Renal pelvis (tissue), 4 donors: Measurements from ENCODE around the gene SPRTN. TPM values are rescaled to one million over a fixed set of nuclear protein-coding genes. Genes with fewer than 3 reads are reported as not detected.
A peak's percentile ranks its signal among the peaks of the same experiment; 100 is the strongest.

ENCODE experiments used
- DNase-seq: peaks from one replicate; pipeline ENCODE4 v3.0.0-alpha.2; 2013
- polyA plus RNA-seq, 3 donors: library from polyadenylated mRNA; unstranded; fragments of 120-200 nt; gene quantifications; one replicate each; pipeline ENCODE4 v1.2.1, GENCODE V29; 2013; ENCODE audit not compliant: insufficient read length in 3 of 3

SPRTN gene
- polyA plus RNA-seq, 3 donors = 12.1 to 13.8 (median 13.1) TPM

DNA sequence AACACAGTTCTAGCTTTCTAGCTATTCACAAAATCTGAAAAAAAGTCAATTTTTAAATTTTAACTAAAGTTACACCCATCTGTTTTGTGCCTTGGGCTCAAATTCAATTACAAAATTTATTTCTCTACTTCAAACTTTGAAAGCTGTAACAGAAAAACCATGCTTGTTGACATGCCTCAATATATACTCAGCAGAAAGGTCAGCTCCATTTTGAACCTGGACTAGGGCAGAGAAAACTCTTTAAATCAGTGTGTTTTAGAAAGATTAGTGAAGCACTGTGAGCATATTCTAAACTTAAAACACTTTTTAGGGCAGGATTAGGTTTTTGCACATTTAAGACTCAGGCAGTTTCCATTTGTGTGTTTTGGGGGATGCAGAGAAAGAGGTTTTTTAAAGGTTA lies 34.4 kb downstream of the SPRTN start:
- DNase-seq = no peak

DNA sequence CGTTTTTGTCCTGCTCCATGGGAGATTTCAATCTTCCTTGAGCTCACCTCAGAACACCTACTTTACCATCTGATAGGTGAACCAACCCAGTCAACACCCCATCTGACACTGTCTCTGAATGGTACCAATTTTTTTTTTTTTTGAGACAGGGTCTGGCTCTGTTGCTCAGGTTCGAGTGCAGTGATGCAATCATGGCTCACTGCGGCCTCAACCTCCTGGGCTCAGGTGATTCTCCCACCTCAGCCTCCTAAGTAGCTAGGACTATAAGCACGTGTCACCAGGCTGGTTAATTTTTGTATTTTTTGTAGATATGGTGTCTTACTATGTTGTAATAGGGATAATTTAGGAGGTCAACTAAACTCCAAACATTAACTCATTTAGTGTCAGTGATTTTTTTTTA lies 36.3 kb downstream of the SPRTN start:
- no peak for DNase-seq

DNA sequence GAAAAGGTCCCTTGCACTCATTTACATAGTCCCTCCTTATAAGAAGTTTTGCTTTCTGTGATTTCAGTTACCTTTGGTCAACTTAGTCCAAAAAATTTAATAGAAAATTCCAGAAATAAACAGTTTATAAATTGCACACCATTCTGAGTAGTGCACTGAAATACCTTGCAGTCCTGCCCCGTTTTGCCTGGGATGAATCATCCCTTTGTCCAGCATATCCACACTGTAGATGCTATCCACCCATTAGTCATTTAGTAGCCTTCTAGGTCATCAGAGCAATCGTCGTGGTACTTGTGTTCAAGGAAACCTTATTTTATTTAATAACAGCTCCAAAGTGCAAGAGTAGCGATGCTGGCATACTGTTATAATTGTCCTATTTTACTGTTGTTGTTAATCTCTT lies 38.0 kb downstream of the SPRTN start:
- DNase-seq = no peak

DNA sequence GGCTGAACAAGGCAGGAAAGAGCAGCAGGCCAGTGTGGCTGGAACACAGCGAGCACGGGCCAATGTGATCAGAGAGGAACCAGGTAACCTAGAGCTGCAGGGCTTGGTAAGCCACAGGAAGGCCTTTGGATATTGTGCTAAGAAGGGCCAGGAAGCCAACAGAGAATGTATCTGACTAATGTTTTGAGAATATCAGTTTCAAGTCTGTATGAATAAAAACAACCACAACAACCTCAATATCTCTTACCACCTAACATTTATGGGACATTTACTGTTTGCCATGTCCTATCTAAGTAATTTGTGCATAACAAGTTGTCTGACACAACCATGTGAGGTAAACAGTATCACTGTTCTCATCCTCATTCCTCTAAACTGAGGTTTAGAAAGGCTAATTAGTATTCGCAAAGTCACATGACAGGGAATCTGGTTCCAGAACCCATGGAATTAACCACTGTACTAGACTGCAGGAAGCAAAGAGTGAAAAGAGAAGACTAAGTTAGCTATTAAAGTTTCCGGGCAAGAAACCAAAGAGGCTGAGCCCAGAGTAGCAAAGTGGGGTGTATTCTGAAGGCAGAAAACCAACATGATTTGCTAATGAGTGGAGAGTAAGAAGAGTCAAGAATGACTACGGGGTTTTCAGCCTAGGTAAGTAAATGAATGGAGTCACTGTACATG lies 38.9 kb downstream of the SPRTN start:
- no peak for DNase-seq

DNA sequence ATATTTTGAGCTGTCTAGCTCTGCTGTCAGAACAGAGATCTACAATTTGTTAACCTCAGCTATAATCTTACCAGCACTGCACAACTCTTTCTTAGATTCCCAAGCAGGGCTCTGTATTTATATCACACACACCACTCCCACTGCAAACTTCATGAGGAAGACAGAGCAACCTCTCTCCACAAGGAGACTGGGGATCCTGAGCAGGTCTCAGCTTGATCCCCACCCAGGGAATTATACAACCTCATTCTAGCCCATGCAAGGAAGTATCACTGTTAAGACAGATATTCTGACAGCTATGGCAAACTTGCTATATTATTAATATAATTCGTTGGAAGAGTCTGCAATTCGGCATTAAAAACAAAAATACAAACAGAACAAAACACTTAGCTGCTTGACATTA lies 43.6 kb downstream of the SPRTN start:
- no peak for DNase-seq

DNA sequence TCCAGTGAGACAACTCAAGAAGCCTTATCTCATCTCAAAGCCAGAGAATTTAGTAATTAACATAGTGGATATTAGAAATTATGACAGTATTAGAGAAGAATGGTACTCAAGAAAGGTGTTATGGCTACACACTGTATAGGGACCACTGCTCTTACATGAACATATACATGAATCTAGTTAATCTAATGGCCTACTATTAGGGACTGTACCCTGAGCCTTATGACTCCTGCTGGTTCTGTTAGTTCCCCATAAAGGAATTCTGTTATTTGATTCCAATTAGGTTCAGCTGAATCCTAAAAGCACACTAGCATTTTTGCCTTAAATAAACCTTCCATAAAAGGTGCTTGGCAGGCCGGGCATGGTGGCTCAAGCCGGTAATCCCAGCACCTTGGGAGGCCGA lies 44.3 kb downstream of the SPRTN start:
- DNase-seq = no peak

DNA sequence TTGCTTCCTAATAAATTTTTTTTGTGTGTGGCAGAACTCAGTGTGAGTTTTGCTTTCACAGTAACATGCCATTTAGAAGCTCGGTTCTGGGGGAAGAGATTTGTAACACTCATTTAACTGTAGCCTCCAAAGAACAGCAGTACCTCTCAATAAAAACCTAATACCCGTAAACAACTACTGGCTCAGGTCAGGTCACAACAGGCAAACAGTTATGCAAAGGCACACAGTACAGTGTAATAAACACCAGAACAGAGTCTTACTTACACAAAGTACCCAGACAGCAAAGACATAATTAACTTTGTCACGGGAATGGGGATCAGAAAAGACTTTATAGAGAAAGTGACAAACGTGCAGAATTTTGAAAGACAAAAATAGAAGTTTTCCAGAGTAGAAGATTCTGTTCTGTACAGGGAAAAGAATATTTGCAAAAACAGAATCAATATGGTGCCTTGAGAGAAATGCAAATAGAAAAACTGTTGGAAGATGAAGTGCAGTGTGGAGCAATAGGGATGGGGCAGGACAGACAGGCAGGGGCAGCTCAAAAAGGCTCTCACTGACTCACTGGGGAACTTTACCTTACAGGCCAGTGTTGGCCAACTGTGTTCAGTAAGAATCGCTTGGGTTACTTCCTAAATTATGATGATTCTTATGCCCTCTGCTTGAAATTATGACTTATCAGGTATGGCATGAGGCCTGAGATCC lies 45.2 kb downstream of the SPRTN start:
- no peak for DNase-seq

DNA sequence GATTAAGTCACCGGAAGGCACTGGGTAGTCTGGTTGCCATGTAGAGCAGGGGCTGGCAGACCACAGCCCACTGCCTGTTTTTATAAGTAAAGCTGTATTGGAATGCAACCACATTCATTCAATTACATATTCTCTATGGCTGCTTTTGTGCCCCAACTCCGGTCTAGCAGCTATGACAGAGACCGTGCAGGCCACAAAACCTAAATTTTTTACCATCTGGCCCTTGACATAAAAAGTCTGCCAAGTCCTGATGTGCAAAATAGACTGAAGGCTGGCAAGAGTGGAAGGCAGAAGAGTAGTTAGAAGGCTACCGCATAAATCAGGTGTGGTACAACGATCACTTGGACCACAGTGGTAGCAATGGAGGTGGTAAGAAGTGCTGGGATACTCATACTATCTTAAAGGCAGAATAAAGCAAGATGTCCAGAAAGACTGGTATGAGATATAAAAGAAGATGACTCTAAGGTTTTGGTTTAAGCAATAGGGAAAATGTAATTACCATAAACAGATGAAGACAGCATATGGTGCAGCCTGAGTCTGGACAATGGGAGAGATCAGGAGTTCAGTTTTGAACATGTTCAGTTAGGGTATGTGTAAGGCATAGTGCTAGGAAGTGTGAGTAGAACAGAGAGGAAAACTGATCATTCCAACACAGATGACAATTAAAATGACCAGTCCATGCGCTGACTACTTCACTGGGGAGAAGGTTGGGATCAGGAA lies 46.8 kb downstream of the SPRTN start:
- no peak for DNase-seq

DNA sequence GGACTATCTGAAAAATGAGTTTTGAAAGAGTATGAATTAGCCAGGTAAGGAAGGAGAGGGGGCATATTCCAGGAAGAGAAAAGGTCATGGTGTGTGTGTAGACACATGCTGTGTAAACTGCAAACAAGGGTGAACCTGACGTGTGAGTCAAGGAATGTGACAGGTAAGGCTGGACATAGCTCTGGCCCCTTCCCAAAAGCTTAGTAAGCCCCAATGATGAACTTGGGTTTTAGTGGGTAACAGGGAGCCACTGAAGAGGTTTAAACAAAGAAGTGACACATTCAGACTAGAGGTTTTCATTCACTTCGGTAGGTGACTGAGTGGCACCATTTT lies 47.3 kb downstream of the SPRTN start:
- no peak for DNase-seq

DNA sequence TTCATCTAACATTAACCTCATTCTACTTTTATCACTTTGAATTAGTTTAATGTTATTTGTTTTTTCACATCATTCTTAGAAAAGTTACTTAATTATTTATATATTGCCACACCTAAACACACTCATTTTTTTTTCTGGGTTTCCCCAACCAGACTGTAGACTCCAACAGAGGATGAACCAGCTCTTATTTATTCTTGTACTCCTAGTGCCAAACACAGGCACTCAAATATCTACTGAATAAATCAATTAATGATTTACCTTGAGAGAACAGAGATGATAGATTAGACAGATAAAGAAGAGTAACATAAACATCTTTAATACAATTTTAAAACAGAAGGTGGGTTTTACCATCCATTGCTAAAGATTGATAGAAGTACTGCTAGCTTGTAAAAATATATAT lies 48.4 kb downstream of the SPRTN start:
- no peak for DNase-seq

DNA sequence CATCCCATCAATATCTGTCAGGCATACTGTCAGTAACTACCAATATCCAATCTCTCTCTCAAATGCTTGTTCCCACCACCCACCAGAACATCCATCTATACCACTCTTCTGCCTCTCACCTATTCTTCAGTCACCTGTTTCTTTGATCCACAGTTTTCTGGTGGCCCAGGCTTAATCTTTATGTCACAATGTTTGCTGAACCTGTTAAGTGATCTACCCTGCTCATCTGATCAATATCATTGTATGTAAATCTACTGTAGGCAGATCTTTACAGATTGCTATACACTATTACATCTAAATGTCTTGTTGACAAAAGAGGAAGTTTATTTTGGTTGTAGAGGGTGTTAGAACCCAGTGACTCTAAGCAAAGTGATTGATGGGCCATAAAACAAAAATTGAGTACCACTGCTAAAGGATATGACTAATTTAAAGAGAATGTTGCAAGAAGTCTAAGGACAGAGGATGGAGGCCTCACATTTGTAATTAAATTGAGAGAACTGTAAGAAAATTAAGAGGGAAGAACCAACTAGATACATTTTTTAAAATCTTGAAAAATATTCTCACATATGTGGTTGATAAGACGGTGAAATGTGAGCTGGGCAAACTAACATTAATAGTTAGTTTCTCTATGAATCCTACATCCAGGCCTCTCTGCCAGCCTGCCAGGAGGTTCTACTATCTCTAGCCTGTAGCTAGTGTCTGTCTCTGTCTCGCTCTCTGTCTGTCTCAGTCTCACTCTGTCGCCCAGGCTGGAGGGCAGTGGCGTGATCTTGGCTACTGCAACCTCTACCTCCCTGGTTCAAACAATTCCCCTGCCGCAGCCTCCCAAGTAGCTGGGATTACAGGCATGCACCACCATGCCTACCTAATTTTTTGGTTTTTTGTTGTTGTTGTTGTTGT lies 49.9 kb downstream of the SPRTN start:
- DNase-seq = no peak

DNA sequence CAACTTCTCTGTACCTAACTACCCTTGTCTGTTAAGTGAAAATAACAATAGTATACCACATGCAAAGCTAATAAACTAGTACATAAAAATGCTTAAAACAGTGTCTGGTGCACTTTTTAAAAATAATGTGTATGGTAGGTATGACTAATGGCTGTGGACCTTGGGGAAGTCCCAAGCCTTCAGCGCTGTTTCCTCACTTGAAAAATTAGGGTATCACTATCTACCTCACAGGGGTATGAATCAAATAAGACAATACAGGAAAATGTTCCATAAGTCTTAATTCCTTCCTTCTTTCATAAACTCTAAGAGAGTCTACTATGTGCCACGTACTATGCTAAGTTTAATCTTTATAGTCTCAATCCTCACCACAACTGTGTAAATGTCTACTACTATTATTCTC lies 52.0 kb downstream of the SPRTN start:
- no peak for DNase-seq

DNA sequence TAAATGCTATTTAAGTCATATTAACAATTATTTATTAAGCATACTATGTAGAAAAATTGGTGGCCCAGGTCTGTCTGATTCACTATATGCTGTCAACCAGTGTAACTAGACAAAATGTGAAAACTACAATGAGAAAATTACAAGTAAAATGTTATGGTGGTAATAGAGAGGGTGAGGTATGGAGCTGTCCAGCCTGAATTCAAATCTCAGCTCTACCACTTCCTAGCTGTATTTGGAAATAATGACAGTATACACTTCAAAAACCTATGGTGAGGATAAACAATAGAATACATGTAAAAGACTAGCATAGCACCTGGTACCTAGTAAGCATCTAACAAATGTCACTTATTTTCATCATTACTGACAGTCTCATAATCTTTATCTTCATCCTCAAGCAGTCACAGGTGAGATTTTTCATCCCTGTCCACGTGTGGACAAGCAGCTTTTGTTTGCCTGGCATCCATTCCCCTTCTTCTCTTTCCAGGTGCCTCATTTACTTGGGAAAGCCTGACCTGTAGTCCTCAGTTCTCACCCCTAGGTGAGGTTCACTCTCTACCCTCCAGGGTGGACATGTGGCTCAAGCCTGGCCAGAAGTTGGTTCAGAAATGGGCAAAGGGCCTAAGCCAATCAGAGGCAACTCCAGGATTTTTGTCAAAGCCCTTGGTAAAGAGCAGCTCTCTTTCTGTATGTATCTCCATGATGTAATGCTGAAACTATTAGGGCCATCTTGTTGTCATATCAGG lies 54.5 kb downstream of the SPRTN start:
- no peak for DNase-seq

DNA sequence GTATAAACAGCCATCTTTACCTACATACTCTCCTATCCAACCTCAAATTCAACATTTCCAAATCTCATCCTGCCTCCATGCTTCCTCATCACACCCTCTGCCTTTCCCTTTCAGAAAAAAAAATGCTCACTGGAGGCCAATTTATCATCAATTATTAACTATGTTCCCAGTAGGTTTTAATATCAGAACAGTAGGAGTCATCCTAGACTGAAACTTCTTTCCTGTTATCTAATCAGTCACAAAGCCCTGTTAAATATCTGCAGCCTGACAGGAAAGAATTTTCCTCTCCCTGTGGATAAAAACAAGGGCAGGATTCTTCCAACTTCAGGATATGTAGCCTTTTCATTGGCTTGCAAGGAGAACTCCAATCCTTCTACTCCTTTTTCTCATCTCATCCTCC lies 55.6 kb downstream of the SPRTN start:
- no peak for DNase-seq

DNA sequence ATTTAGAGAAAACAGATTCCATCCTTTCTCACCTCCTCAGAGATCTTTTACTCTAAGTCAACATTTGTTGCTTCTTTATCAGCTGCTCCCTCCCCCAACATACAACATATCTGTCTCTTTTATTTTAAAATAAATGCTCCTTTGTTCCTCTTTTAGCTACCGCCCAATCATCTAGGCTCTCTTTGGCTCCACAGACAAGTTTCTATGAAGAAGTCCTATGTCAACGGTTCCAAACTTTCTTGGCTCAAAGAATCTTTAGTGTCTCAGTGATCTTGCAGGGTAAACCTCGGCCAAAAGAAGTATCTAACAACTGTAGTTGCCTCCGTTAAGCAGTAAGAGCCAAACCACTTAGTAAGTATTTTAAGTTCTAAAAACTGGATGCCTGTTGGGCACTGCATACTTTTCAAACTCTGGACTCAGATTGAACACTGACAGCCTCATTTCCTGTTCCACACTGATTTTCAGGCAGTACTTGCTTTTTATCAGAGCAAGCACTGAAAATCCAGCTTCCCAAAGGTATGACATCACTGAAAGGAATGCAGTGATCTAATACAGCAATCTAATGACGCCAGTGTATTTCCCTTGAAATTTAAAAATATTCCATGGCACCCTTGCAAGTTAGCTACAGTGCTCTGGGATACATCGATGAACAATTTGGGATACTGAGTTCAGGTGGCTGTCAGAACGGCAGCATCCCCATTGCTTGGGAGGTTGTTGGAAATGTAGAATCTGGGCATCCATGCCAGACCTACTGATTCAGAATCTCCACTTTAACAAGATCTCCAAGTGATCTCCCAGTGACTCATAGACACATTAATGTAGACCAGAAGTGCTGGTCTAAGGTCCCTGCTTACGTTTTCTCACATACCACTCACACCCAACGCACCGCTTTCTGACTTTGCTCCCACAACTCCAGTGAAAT lies 57.2 kb downstream of the SPRTN start:
- peak; percentile 36 for DNase-seq

DNA sequence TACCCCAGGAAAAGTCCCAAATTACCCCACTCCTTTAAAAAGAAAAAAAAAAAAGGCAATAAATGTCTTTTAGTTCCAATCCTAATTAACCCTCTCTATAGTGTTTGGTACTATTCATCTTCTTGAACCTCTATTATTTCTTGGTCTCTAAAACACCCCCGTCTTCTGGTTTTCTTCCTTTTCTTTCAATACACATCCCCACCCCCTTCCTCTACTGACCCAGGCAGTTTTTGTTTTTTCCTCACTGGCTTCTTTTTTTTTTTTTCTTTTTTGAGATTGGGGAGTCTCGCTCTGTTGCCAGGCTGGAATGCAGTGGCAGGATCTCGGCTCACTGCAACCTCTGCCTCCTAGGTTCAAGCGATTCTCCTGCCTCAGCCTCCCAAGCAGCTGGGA lies 57.9 kb downstream of the SPRTN start:
- DNase-seq = no peak

DNA sequence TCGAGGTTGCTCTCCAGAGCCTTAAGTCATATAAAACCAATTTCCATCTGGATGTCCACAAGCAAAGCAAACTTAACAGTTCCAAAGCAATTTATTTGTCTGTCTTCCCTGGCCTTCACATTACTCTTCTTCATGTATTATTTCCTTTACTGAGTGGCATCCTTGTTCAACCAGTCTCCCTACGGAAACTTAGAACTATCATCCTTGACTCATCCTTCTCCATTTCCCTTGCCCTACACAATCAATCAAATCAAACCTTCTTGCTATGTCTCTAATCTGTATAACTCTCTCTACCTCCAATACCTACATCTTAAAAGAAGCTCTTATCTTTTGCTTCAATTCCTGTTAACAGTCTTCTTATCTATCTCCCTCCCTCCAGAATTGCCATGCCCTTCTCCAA lies 58.5 kb downstream of the SPRTN start:
- DNase-seq = no peak

DNA sequence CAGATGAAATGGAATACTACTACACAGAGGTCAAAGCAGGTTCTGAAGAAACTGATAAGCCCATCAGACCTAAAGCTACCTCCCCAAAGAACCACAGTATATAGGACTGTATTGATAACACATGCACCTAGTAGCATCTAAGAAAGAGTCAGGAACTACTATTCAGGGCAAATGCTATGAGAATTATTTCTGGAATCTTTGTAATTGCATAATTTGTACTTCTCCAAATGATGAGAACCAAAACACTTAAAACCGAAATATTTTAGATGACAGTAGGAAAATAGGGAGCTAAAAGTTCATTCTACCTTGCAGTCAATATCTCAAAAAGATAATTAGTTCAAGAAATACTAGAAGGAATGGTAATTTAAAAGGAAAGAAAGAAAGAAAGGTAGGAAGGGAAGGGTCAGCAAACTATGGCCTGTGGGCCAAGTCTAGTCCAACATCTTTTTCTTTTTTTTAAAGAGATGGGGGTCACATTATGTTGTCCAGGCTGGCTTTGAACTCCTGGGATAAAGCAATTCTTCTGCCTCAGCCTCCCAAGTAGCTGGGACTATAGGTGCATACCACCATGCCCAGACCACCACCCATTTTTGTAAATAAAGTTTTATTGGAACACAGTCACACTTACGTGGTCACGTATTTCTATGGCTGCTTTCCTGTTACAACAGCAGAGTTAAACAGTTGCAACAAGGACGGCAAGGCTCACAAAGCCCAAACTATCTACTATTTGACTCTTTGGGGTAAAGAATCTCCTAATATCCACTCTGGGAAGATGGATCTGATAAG lies 60.0 kb downstream of the SPRTN start:
- no peak for DNase-seq

DNA sequence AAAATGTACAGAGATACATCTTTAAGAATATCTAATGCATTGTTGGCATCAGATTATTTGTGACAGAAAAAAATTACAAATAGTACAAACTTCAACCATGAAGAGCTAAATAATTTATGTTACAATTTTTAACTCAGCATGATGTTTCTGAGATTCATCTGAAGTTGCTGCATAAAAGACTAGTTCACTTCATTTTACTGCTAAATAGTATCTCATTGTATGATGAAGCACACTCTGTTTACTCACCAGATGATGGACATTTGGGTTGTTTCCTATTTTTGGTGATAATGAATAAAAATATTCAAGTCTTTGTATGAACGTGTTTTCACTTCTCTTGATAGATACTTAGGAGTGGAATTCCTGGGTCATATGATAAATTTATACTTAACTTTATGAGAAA lies 63.4 kb downstream of the SPRTN start:
- DNase-seq = no peak

DNA sequence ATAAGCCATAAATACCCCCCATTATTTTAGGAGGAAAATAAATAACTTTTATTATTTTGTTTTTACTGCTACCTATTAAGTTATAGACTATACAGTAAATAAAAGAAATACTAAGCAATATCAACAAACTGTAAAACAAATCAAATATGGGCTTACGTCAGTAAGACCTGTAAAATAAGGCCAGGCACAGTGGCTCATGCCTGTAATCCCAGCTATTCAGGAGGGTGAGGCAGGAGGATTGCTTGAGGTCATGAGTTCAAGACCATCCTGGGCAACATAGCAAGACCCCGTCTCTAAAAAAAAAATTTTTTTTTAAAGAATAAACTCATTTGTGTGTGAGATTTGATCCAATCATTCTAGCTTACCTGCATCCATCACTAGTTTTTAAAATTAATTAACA lies 66.2 kb downstream of the SPRTN start:
- DNase-seq = no peak
